Prostate gland (tissue), 2 donors: ENCODE results near the gene MAML3. TPM values are rescaled to one million over a fixed set of nuclear protein-coding genes. Genes with fewer than 3 reads are reported as not detected.

ENCODE experiments used
- DNase-seq: peaks from one replicate; pipeline ENCODE4 v3.0.0-alpha.2; 2019; ENCODE audit warnings: low spot score
- H3K27ac ChIP-seq, 2 donors: fragments of 200-600 bp; sonication (generic); 2 replicates each; pipeline ENCODE4 v1.5.1; 2017 to 2019
- H3K27me3 ChIP-seq: fragments of 200-600 bp; sonication (generic); replicated peaks from 2 replicates; pipeline ENCODE4 v1.5.1; 2019; ENCODE audit not compliant: insufficient read depth
- H3K36me3 ChIP-seq, 2 donors: fragments of 200-600 bp; sonication (generic); 1 replicate in 1 of 2; 2 replicates in 1 of 2; pipeline versions ENCODE4 v1.5.1 to v1.8.1; 2017 to 2019
- H3K4me1 ChIP-seq: fragments of 200-600 bp; sonication (generic); replicated peaks from 2 replicates; pipeline ENCODE4 v1.5.1; 2019
- H3K4me3 ChIP-seq, 2 donors: fragments of 200-600 bp; sonication (generic); 2 replicates each; pipeline ENCODE4 v1.5.1; 2017 to 2019
- H3K9me3 ChIP-seq: fragments of 200-600 bp; sonication (generic); 2 replicates; pipeline ENCODE4 v1.5.1; 2017
- CTCF ChIP-seq, 4 experiments: fragments of 200-600 bp in 2 of 4; fragments of 450-650 bp in 2 of 4; sonication (generic) in 2 of 4; IDR thresholded peaks; 1 replicate in 3 of 4; 2 replicates in 1 of 4; pipeline ENCODE4 v1.5.1; 2016 to 2019; ENCODE audit warnings: antibody characterized with exemption in 4 of 4, mild to moderate bottlenecking in 2 of 4, moderate library complexity in 2 of 4
- POLR2A ChIP-seq: fragments of 450-650 bp; IDR thresholded peaks from one replicate; pipeline ENCODE4 v1.6.1; 2016; ENCODE audit warnings: antibody characterized with exemption, mild to moderate bottlenecking
- POLR2AphosphoS5 ChIP-seq: sonication (generic); formaldehyde crosslinking; IDR thresholded peaks from one replicate; pipeline ENCODE4 v1.6.1; 2017; ENCODE audit warnings: antibody characterized with exemption
- WGBS: methylation state at CpG from one replicate; pipeline ENCODE4 v1.1.5; 2018; 5-methylcytosine and 5-hydroxymethylcytosine counted together
- intact Hi-C: fragments of 100-400 bp; cut with DNase I; formaldehyde crosslinking; loops from one replicate; pipeline ENCODE4 v1.14.2; 2022
- total RNA-seq, 2 donors: library from RNA; depleted of rRNA; stranded (reverse); fragments of >200 nt; gene quantifications; one replicate each; pipeline ENCODE4 v1.1.0, GENCODE V29; 2016

MAML3 gene
- total RNA-seq, 2 donors from 2014 or later = 15.0 to 30.6 TPM

- H3K27me3 ChIP-seq = no peaks in the 10 kb centered on the region
- no peaks in the 10 kb centered on the region for H3K4me1 ChIP-seq
- no peaks in the 10 kb centered on the region for H3K36me3 ChIP-seq
- TF ChIP-seq POLR2A (no peak), CTCF (IDR thresholded peaks at IDR 0.05) (no peak), POLR2AphosphoS5 (no peak)
- intact Hi-C loops = no loop called here
- WGBS = 60% methylated on average over 8 of the region's 8 CpGs
- no peak overlapping the region for H3K4me3 ChIP-seq
- no peak for DNase-seq
- H3K9me3 ChIP-seq = no peaks in the 10 kb centered on the region
- H3K27ac ChIP-seq = no peak overlapping the region
Measured at GRCh38 chr4:139764182-139764581, 389.8 kb downstream of the MAML3 start.

- Histone ChIP-seq H3K4me1 (no peaks in the 10 kb centered on the region), H3K36me3 (no peaks in the 10 kb centered on the region), H3K4me3 (no peak overlapping the region), H3K27ac (no peak overlapping the region), H3K9me3 (no peaks in the 10 kb centered on the region), H3K27me3 (no peaks in the 10 kb centered on the region)
- WGBS = 7% methylated on average over 2 of the region's 2 CpGs
- intact Hi-C loops = no loop called here
- TF ChIP-seq CTCF (IDR thresholded peaks at IDR 0.05) = no peak
- peak; percentile 44 for TF ChIP-seq POLR2AphosphoS5
- TF ChIP-seq POLR2A = no peak
- DNase-seq = peak; percentile 21
Measured at GRCh38 chr4:139763672-139764071, 390.3 kb downstream of the MAML3 start.

GRCh38 chr4:139763205-139763604 is 390.8 kb downstream of the MAML3 start:
- Histone ChIP-seq H3K9me3 (no peaks in the 10 kb centered on the region), H3K36me3 (no peaks in the 10 kb centered on the region), H3K27me3 (no peaks in the 10 kb centered on the region), H3K4me3 (no peak overlapping the region), H3K27ac (no peak overlapping the region), H3K4me1 (no peaks in the 10 kb centered on the region)
- intact Hi-C loops = no loop called here
- no peak for TF ChIP-seq POLR2A
- TF ChIP-seq POLR2AphosphoS5 = no peak
- TF ChIP-seq CTCF (IDR thresholded peaks at IDR 0.05) = no peak
- DNase-seq = no peak
- 39% methylated on average over 6 of the region's 6 CpGs for WGBS

GRCh38 chr4:139762720-139763119 is 391.3 kb downstream of the MAML3 start:
- TF ChIP-seq CTCF (IDR thresholded peaks at IDR 0.05) (no peak), POLR2A (no peak), POLR2AphosphoS5 (no peak)
- no peaks in the 10 kb centered on the region for H3K36me3 ChIP-seq
- intact Hi-C loops = no loop called here
- DNase-seq = no peak
- H3K27ac ChIP-seq = no peak overlapping the region
- H3K4me1 ChIP-seq = no peaks in the 10 kb centered on the region
- H3K4me3 ChIP-seq = no peak overlapping the region
- 40% methylated on average over 5 of the region's 5 CpGs for WGBS
- no peaks in the 10 kb centered on the region for H3K27me3 ChIP-seq
- no peaks in the 10 kb centered on the region for H3K9me3 ChIP-seq

GRCh38 chr4:139761461-139761860 is 392.5 kb downstream of the MAML3 start:
- Histone ChIP-seq H3K27ac (no peak overlapping the region), H3K27me3 (no peaks in the 10 kb centered on the region), H3K36me3 (no peaks in the 10 kb centered on the region), H3K4me3 (no peak overlapping the region), H3K4me1 (no peaks in the 10 kb centered on the region), H3K9me3 (no peaks in the 10 kb centered on the region)
- DNase-seq = no peak
- WGBS = 52% methylated on average over 4 of the region's 4 CpGs
- TF ChIP-seq POLR2A (no peak), CTCF (IDR thresholded peaks at IDR 0.05) (no peak), POLR2AphosphoS5 (no peak)
- intact Hi-C loops = no loop called here
